CD4-positive, alpha-beta T cell (primary cell): Measurements from ENCODE around the gene NRDE2. TPM values are rescaled to one million over a fixed set of nuclear protein-coding genes. Genes with fewer than 3 reads are reported as not detected.
A peak's percentile ranks its signal among the peaks of the same experiment; 100 is the strongest.

Source experiments
- ATAC-seq: fragments of 200-7000 bp; cut with Tn5 transposase; one replicate; pipeline ENCODE4 v1.10.0; 2022; ENCODE audit warnings: mild to moderate bottlenecking; ENCODE audit not compliant: poor library complexity
- CTCF ChIA-PET: fragments of 350-600 bp; sonication (Branson Sonifier 250); formaldehyde crosslinking; loops from one replicate; lab custom pipeline; 2021; ENCODE audit warnings: antibody characterized with exemption, inconsistent platforms; lab: Charles Lee
- POLR2A ChIA-PET: fragments of 350-600 bp; sonication (Branson Sonifier 250); formaldehyde crosslinking; loops from one replicate; lab custom pipeline; 2021; ENCODE audit warnings: antibody characterized with exemption, inconsistent platforms; lab: Charles Lee
- DNase-seq, 14 experiments: peaks; one replicate each; pipeline ENCODE4 v3.0.0-alpha.2; 2013 to 2020; ENCODE audit warnings: mixed read lengths in 2 of 14
- H3K27ac ChIP-seq, 2 donors: one replicate each; pipeline versions ENCODE4 v1.5.1 to v1.7.0; 2013; ENCODE audit warnings: low read length in 2 of 2, low read depth in 1 of 2, mild to moderate bottlenecking in 1 of 2
- H3K27me3 ChIP-seq, 2 experiments: 1 replicate in 1 of 2; 2 replicates in 1 of 2; pipeline versions ENCODE4 v1.6.1 to v1.7.0; 2013; ENCODE audit warnings: low read length in 2 of 2, control low read depth in 1 of 2, mild to moderate bottlenecking in 1 of 2, moderate library complexity in 1 of 2; ENCODE audit not compliant: insufficient read depth in 2 of 2, control insufficient read depth in 1 of 2
- H3K36me3 ChIP-seq: one replicate; pipeline ENCODE4 v1.6.1; 2013; ENCODE audit warnings: low read length, control low read depth; ENCODE audit not compliant: insufficient read depth
- H3K4me1 ChIP-seq: one replicate; pipeline ENCODE4 v1.6.1; 2013; ENCODE audit warnings: low read length, control low read depth; ENCODE audit not compliant: insufficient read depth
- H3K4me3 ChIP-seq: one replicate; pipeline ENCODE4 v1.5.1; 2013; ENCODE audit warnings: mild to moderate bottlenecking, low read length, moderate library complexity
- H3K9me3 ChIP-seq, 2 experiments: 1 replicate in 1 of 2; 2 replicates in 1 of 2; pipeline versions ENCODE4 v1.6.1 to v1.7.0; 2013; ENCODE audit warnings: low read length in 2 of 2, mild to moderate bottlenecking in 2 of 2, control low read depth in 1 of 2, moderate library complexity in 1 of 2; ENCODE audit not compliant: control insufficient read depth in 1 of 2, insufficient read depth in 1 of 2
- H3K27ac Mint-ChIP-seq: one replicate; pipeline ENCODE4 v1.8.0; 2020; ENCODE audit warnings: mixed read lengths
- H3K27me3 Mint-ChIP-seq: one replicate; pipeline ENCODE4 v1.8.0; 2021; ENCODE audit warnings: mixed read lengths
- H3K36me3 Mint-ChIP-seq: one replicate; pipeline ENCODE4 v1.8.0; 2021; ENCODE audit warnings: low read depth, mixed read lengths
- H3K4me1 Mint-ChIP-seq: one replicate; pipeline ENCODE4 v1.8.0; 2021; ENCODE audit warnings: low read depth, mixed read lengths
- H3K4me3 Mint-ChIP-seq: one replicate; pipeline ENCODE4 v1.8.0; 2020; ENCODE audit warnings: mild to moderate bottlenecking, mixed read lengths
- H3K9me3 Mint-ChIP-seq: one replicate; pipeline ENCODE4 v1.8.0; 2020; ENCODE audit warnings: mixed read lengths
- CTCF ChIP-seq: fragments of 200-600 bp; IDR thresholded peaks from one replicate; pipeline ENCODE4 v1.8.0; 2022; ENCODE audit warnings: antibody characterized with exemption, mild to moderate bottlenecking
- intact Hi-C, 2 experiments: fragments of 100-400 bp; cut with DNase I in 1 of 2; cut with micrococcal nuclease in 1 of 2; formaldehyde crosslinking; loops; one replicate each; pipeline versions ENCODE4 v1.15.1 to v1.9.0; 2023 to 2025; cut with DNase I, micrococcal nuclease
- total RNA-seq, 174 experiments: library from RNA in 2 of 174; stranded (reverse) in 2 of 174; gene quantifications; one replicate each; pipeline ENCODE4 v1.2.3 and lab custom pipeline; 2021 to 2026

Gene NRDE2
- total RNA-seq, 2 experiments from 2014 or later = 17.5 to 17.9 TPM

DNA sequence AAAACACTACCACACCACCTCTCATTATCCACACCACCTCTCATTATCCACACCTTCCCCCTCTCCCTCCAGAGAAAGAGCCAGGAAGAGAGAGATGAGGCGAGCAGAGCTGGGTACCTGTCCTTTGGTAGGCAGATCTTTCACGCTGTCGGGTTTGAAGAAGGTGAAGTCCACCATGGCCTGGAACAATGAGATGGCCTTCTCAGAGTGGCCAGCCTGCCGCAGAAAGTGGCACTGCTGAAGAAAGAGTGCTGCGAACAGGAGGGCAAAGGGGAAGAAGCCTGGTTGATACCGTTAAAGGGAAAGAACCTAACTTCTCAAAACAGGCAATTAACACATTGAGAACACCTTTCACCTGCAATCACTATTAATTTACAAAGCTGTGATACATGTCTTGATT is 30.6 kb downstream of the NRDE2 start:
- CTCF ChIA-PET = interaction anchor here (1.1 to 1.4 kb wide), 2 partner anchors 396 to 457 kb away, joined by 5 to 7 read pairs; no protein-coding TSS in a partner anchor
- Histone ChIP-seq H3K4me3 (no peak overlapping the region), H3K27me3 (no peaks in the 10 kb centered on the region), H3K4me1 (peaks cover 5% of the 10 kb centered on the region), H3K36me3 (peaks cover 71% of the 10 kb centered on the region), H3K27ac (no peak overlapping the region), H3K9me3 (no peaks in the 10 kb centered on the region)
- ATAC-seq (no peak), DNase-seq (no peak)
- Mint-ChIP-seq H3K36me3 (peaks cover 91% of the 10 kb centered on the region), H3K4me3 (no peak overlapping the region), H3K9me3 (no peaks in the 10 kb centered on the region), H3K27ac (peak overlapping the region; percentile 16), H3K27me3 (no peaks in the 10 kb centered on the region), H3K4me1 (peaks cover 19% of the 10 kb centered on the region)
- POLR2A ChIA-PET = interaction anchor here (1.8 kb wide), 1 partner anchor 83 kb away, joined by 4 read pairs; no protein-coding TSS in a partner anchor
- intact Hi-C loops = loop anchor here (1.0 to 5.0 kb wide), 2 partner anchors 216 to 396 kb away; no protein-coding TSS in a partner anchor
- TF ChIP-seq CTCF = no peak

DNA sequence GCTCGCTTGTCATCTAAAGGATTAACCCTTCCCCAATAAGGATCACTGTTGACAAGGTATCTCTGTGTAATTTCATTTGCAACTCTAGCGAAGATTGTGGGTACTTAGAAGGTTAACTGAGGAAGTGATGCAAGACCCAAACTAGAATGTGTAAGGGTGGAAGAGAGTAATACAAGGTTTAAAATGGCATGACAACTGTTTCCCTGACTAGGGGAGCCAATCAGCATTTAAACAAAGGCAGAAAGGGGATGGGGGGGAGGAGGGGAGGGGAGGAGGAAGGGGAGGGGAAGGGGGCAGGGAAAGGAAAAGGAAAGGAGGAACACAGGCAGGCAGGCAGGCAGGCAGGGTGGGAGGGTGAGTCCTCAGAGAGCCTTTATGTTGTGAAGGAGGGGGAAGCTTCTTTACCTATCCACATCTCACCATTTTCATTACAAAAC is 31.1 kb downstream of the NRDE2 start:
- no peaks in the 10 kb centered on the region for H3K27me3 Mint-ChIP-seq
- intact Hi-C loops = loop anchor here (1.0 to 5.0 kb wide), 2 partner anchors 217 to 397 kb away; no protein-coding TSS in a partner anchor
- peaks cover 19% of the 10 kb centered on the region for H3K4me1 Mint-ChIP-seq
- Histone ChIP-seq H3K9me3 (no peaks in the 10 kb centered on the region), H3K27ac (no peak overlapping the region), H3K4me3 (no peak overlapping the region), H3K4me1 (peaks cover 5% of the 10 kb centered on the region), H3K36me3 (peaks cover 67% of the 10 kb centered on the region), H3K27me3 (no peaks in the 10 kb centered on the region)
- no peak overlapping the region for H3K4me3 Mint-ChIP-seq
- H3K9me3 Mint-ChIP-seq = no peaks in the 10 kb centered on the region
- ATAC-seq (no peak), DNase-seq (peak in 1 of 14 experiments; percentile 9)
- CTCF ChIA-PET = no interaction called here
- peak overlapping the region; percentile 16 for H3K27ac Mint-ChIP-seq
- peaks cover 90% of the 10 kb centered on the region for H3K36me3 Mint-ChIP-seq
- POLR2A ChIA-PET = interaction anchor here (1.8 kb wide), 1 partner anchor 83 kb away, joined by 4 read pairs; no protein-coding TSS in a partner anchor
- TF ChIP-seq CTCF = no peak

- Histone ChIP-seq H3K9me3 (no peaks in the 10 kb centered on the region), H3K36me3 (peaks cover 66% of the 10 kb centered on the region), H3K27ac (no peak overlapping the region), H3K4me3 (no peak overlapping the region), H3K4me1 (peaks cover 5% of the 10 kb centered on the region), H3K27me3 (no peaks in the 10 kb centered on the region)
- ChIA-PET CTCF (no interaction called here), POLR2A (no interaction called here)
- H3K36me3 Mint-ChIP-seq = peaks cover 89% of the 10 kb centered on the region
- intact Hi-C loops = no loop called here
- ATAC-seq (no peak), DNase-seq (peak in 2 of 14 experiments; percentile 56 to 64)
- no peaks in the 10 kb centered on the region for H3K9me3 Mint-ChIP-seq
- H3K4me3 Mint-ChIP-seq = no peak overlapping the region
- no peaks in the 10 kb centered on the region for H3K27me3 Mint-ChIP-seq
- H3K4me1 Mint-ChIP-seq = peaks cover 19% of the 10 kb centered on the region
- TF ChIP-seq CTCF = no peak
- H3K27ac Mint-ChIP-seq = no peak overlapping the region
Measured at GRCh38 chr14:90299408-90299807, 32.3 kb downstream of the NRDE2 start.
